HG02885 (cell line): Measurements from ENCODE around the gene PPP1R9A.

Experiments used
- ATAC-seq: cut with Tn5 transposase; IDR thresholded peaks from one replicate; pipeline ENCODE4 v1.9.1; 2021; ENCODE audit warnings: mild to moderate bottlenecking; ENCODE audit not compliant: unreplicated experiment, poor library complexity

Gene PPP1R9A

DNA sequence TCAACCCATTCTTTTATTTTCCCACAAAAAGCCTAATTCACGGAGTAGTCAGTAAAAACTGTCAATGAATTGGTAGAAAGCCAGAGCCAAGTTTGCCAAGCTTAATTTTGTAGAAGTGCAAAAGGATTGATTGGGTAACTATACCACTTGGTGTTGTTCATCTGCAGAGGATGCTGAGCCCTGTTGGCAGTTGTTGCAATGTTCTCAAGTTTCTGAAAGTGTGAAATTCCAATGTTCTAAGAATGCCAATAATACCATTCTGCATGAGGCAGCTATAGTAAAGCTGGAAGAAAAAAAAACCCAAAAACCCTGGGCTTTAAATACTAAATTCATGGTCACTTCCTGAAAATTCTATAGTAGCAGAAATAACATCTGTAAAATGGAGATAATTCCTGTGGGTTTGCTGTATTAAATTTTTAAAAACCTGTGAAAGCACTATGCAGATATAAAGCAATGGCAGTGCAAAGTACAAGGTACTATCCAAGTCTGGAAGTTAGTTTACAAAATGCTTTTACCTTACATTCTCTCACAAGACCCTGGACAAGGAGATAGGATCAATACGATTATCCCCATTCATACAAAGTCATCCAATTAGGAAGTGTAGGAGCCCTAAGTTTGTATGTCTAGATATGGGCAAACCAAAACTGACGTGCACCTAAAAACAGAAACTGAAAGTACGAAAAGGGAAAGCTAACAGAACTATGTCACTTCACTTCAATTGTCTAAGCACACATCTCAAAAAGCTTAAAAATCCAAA is 423.0 kb downstream of the PPP1R9A start:
- ATAC-seq, result peak; percentile 99

DNA sequence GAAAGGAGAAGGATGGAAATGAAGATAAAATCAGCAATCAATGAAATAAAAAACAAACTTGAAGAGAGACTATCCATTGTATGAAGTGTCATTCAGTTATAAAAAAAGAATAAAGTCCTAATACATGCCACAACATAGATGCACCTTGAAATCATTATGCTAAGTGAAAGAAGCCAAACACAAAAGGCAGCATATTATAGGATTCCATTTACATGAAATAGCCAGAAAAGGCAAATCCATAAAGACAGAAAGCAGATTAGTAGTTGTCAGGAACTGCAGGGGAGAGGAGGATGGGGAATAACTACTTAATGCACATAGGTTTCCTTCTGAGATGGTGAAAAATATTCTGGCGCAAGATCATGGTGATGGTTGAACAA is 423.6 kb downstream of the PPP1R9A start:
- ATAC-seq, result peak; percentile 28

DNA sequence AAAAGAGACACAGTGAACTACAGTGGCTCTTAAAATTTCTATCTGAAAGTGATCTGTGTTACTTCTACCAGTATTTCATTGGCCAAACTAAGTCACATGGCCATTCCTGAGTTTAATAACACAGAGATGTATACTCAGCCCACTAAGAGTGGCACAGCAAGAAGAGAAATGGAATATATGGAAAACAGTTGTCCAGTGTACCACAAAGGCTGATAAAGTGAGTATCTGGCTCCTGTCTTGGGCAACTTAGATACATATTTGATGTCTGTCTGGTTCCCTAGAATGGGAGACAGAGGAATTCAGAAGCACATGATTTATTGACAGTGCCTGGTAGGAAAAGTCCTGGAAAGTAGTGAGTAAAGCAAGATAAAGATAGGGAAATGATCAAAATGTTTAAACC is 427.1 kb downstream of the PPP1R9A start:
- no peak for ATAC-seq

DNA sequence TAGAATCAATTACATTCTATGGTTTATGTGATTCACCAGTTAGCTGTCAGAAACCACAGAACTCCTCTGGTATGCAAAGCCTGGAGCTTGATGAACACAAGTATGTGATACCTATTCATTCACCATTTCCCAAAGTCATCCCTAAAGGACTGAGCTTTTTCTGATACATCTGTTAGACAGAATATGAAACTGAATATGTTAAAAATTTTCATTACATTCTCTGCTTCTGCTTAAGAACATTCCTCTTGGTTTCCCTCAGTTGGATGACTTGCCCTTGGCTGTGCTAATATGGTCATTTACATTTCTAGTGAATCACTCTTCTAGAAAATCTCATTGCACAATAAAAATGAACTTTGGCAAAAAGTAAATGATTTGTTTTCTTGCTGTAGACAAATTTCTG is 427.7 kb downstream of the PPP1R9A start:
- no peak for ATAC-seq

DNA sequence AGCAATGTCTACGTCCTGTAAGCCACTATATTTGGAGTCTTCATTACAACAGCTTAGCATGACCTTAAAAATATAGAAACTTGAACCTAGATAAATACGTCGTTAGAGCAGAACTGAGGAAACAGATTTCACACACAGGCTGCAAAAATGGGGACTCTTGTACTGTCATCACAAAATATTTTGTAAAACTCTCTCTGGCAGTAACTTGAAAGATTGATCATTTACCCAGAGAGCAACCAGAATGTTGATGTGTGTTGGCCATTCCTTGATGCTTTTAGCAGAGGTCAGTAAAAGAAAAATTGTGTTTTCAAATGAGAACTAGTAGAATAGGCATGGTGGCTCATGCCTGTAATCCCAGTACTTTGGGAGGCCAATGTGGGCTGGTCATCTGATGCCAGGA is 431.4 kb downstream of the PPP1R9A start:
- no peak for ATAC-seq

DNA sequence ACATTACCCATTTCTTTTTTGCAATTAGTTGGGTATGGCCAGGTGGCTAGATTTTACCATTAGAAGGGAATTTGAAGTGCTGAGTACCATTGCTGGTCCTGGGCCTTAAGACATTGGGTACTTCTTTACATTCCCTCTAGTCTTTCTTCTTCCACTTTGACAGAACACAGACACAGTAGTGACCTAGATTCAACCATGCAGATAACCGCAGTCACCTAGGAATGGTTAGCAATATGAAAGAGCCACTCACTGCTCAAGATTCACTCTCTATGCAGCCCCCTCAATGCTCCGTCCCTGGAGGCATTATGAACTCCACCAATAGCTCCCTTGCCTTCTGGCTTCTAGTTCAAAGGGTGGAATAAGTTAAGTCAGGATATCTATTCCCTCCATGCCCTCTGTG is 433.1 kb downstream of the PPP1R9A start:
- ATAC-seq, result no peak

DNA sequence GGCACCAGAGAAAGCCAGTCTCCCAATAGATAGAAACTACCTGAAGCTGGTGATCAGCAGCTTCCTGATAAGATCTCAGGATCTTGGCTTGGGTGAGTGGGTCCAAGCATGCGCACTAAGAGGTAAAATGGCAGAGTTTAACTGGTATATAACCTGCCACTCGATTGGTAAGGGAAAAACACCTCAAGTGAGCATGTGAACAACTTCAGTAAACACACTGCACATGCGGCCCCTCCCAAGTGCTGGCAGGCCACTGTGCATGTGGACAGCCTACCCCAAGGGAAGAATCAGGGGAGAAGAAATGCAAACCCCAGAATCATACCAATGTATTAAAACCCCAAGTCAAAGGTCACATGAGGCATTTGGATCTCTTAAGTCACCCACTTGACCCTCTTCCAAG is 434.6 kb downstream of the PPP1R9A start:
- ATAC-seq, result no peak

DNA sequence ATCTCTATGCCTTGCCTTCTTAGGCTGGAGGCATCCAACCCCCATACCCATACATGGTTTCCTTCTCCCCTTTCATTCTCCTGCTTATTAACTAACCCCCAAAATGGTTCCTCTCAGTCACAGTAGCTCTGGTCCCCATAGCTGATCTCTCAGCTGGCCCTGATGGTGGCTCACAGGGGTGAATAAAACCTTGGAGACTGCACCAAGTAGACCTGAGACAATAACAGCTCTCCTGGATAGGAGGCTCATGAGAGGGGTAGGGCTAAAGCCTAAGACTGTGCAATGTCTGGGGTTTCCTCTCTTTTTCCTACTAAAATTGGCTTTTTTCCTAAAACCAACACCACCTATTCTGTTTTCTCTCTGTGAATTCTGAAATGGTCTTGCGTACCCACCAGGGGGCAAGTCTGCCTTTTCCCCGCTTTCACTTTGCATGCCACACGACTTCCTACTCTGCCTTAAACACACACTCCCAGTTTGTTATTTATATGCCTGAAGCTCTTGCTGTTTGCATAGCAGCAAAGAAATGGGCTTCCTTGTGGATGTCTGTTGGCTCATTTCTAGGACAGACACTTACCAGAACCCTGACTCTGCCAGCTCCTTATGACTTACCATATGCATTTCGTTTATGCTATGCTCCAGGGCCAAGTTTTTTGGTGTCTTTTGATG is 435.4 kb downstream of the PPP1R9A start:
- ATAC-seq, result no peak
